ENCODE data around the gene MCUR1.

MCUR1 gene

GRCh38 chr6:13827032-13827431 lies 12.7 kb upstream of the MCUR1 start:
- no peak for TF ChIP-seq CTCF (conservative IDR thresholded peaks at IDR 0.05; ENCODE audit: low read depth, low read length)

GRCh38 chr6:13825871-13826270 lies 11.5 kb upstream of the MCUR1 start:
- DNase-seq (ENCODE audit: low read depth), result no peak
- TF ChIP-seq CTCF (conservative IDR thresholded peaks at IDR 0.05; ENCODE audit: low read depth, low read length), result no peak
- no peak overlapping the region for H3K4me3 ChIP-seq (ENCODE audit: low read depth, low read length)

More at GRCh38 chr6:13827032-13827431, 12.7 kb upstream of the MCUR1 start:
- no peak overlapping the region for H3K4me3 ChIP-seq (ENCODE audit: low read depth, low read length)
- no peak for DNase-seq (ENCODE audit: low read depth)

- no peak for DNase-seq (ENCODE audit: low read depth)
- H3K4me3 ChIP-seq (ENCODE audit: low read depth, low read length), result no peak overlapping the region
- no peak for TF ChIP-seq CTCF (conservative IDR thresholded peaks at IDR 0.05; ENCODE audit: low read depth, low read length)
These were observed 4.0 kb upstream of the MCUR1 start for GRCh38 chr6:13818341-13818740.

GRCh38 chr6:13814938-13815575 lies 700 bp upstream of the MCUR1 start:
- peak; percentile 9 for DNase-seq (ENCODE audit: low read depth)
- TF ChIP-seq CTCF (conservative IDR thresholded peaks at IDR 0.05; ENCODE audit: low read depth, low read length), result no peak
- H3K4me3 ChIP-seq (ENCODE audit: low read depth, low read length), result peak overlapping the region; percentile 86

GRCh38 chr6:13813621-13814175 lies 659 bp downstream of the MCUR1 start:
- H3K4me3 ChIP-seq (ENCODE audit: low read depth, low read length), result peak overlapping the region; percentile 86
- DNase-seq (ENCODE audit: low read depth), result peak; percentile 54
- no peak for TF ChIP-seq CTCF (conservative IDR thresholded peaks at IDR 0.05; ENCODE audit: low read depth, low read length)

GRCh38 chr6:13813026-13813425 lies 1.3 kb downstream of the MCUR1 start:
- TF ChIP-seq CTCF (conservative IDR thresholded peaks at IDR 0.05; ENCODE audit: low read depth, low read length), result no peak
- H3K4me3 ChIP-seq (ENCODE audit: low read depth, low read length), result peak overlapping the region; percentile 86
- no peak for DNase-seq (ENCODE audit: low read depth)

GRCh38 chr6:13812359-13812642 lies 2.1 kb downstream of the MCUR1 start:
- DNase-seq (ENCODE audit: low read depth), result no peak
- TF ChIP-seq CTCF (conservative IDR thresholded peaks at IDR 0.05; ENCODE audit: low read depth, low read length), result no peak
- H3K4me3 ChIP-seq (ENCODE audit: low read depth, low read length), result no peak overlapping the region

All from choroid plexus epithelial cell (primary cell).